SK-N-SH (cell line): ENCODE results near the gene SPG7. TPM values are rescaled to one million over a fixed set of nuclear protein-coding genes. Genes with fewer than 3 reads are reported as not detected.

Source experiments
- CTCF ChIA-PET: fragments of 300-600, 350-600 bp; formaldehyde crosslinking; extraction: SDS; loops from one replicate; lab custom pipeline; 2021; lab: Yijun Ruan, JAX
- POLR2A ChIA-PET: fragments of 350-600 bp; sonication (Branson Sonifier 250); formaldehyde crosslinking; extraction: SDS; loops from one replicate; lab custom pipeline; 2020; ENCODE audit warnings: antibody characterized with exemption, inconsistent platforms; lab: Yijun Ruan, JAX
- DNase-seq: peaks from one replicate; pipeline ENCODE4 v3.0.0; 2012
- H2AFZ ChIP-seq: fragments of 200-600 bp; sonication (generic); 2 replicates; pipeline ENCODE4 v1.8.1; 2016; ENCODE audit warnings: antibody characterized with exemption, mild to moderate bottlenecking, low read depth
- H3F3A ChIP-seq: fragments of 200-600 bp; sonication (generic); replicated peaks from 2 replicates; pipeline ENCODE3; 2016; ENCODE audit warnings: antibody characterized with exemption, mild to moderate bottlenecking; ENCODE audit not compliant: insufficient read depth
- H3K27ac ChIP-seq, 2 experiments: fragments of 200-500 bp in 1 of 2; fragments of 200-600 bp in 1 of 2; sonication (Bioruptor generic) in 1 of 2; sonication (generic), shearing (Covaris generic) in 1 of 2; 2 replicates each; pipeline versions ENCODE4 v1.5.1 to v1.6.1; 2014 to 2016; ENCODE audit warnings: low read depth in 2 of 2, inconsistent platforms in 1 of 2, low read length in 1 of 2, mild to moderate bottlenecking in 1 of 2, mixed read lengths in 1 of 2
- H3K27me3 ChIP-seq: fragments of 200-600 bp; sonication (generic), shearing (Covaris generic); 2 replicates; pipeline ENCODE4 v1.6.1; 2016; ENCODE audit warnings: mixed run types; ENCODE audit not compliant: insufficient read depth
- H3K36me3 ChIP-seq, 2 experiments: fragments of 200-500 bp in 1 of 2; fragments of 200-600 bp in 1 of 2; sonication (Bioruptor generic) in 1 of 2; sonication (generic) in 1 of 2; replicated peaks in 1 of 2; 2 replicates each; pipeline versions ENCODE3 to v1.5.1; 2014 to 2016; ENCODE audit warnings: low read length in 1 of 2, mild to moderate bottlenecking in 1 of 2; ENCODE audit not compliant: insufficient read depth in 2 of 2, control insufficient read depth in 1 of 2
- H3K4me1 ChIP-seq, 2 experiments: fragments of 200-500 bp in 1 of 2; fragments of 200-600 bp in 1 of 2; sonication (Bioruptor generic) in 1 of 2; sonication (generic), shearing (Covaris generic) in 1 of 2; 2 replicates each; pipeline versions ENCODE4 v1.5.1 to v1.6.1; 2014 to 2016; ENCODE audit warnings: low read depth in 1 of 2, low read length in 1 of 2, mixed run types in 1 of 2; ENCODE audit not compliant: insufficient read depth in 2 of 2, control insufficient read depth in 1 of 2
- H3K4me2 ChIP-seq: fragments of 200-600 bp; sonication (generic), shearing (Covaris generic); 2 replicates; pipeline ENCODE4 v1.6.1; 2017; ENCODE audit warnings: mixed run types
- H3K4me3 ChIP-seq, 2 experiments: fragments of 200-500 bp in 1 of 2; fragments of 200-600 bp in 1 of 2; sonication (Bioruptor generic) in 1 of 2; sonication (generic), shearing (Covaris generic) in 1 of 2; 2 replicates each; pipeline versions ENCODE4 v1.5.1 to v1.8.1; 2014 to 2016; ENCODE audit warnings: low read depth in 2 of 2, inconsistent platforms in 1 of 2, low read length in 1 of 2, mild to moderate bottlenecking in 1 of 2, mixed read lengths in 1 of 2, moderate library complexity in 1 of 2
- H3K79me2 ChIP-seq: fragments of 200-600 bp; sonication (generic); 2 replicates; pipeline ENCODE4 v1.8.1; 2017; ENCODE audit warnings: mild to moderate bottlenecking; ENCODE audit not compliant: insufficient read depth
- H3K9ac ChIP-seq: fragments of 200-600 bp; sonication (generic); 2 replicates; pipeline ENCODE4 v1.6.1; 2017; ENCODE audit warnings: mixed run types
- H3K9me2 ChIP-seq: fragments of 200-600 bp; sonication (generic); 2 replicates; pipeline ENCODE4 v1.6.1; 2017; ENCODE audit warnings: mixed run types
- H3K9me3 ChIP-seq: fragments of 200-600 bp; sonication (generic); 2 replicates; pipeline ENCODE4 v1.6.1; 2017; ENCODE audit warnings: mixed run types, mild to moderate bottlenecking, moderate library complexity
- H4K20me1 ChIP-seq: fragments of 200-600 bp; sonication (generic); 2 replicates; pipeline ENCODE4 v1.6.1; 2017; ENCODE audit warnings: mild to moderate bottlenecking, mixed run types; ENCODE audit not compliant: insufficient read depth
- CHD2 ChIP-seq: fragments of 150-350 bp; IDR thresholded peaks from 2 replicates; pipeline ENCODE4 v1.6.1; 2018; ENCODE audit warnings: low read length; ENCODE audit not compliant: partially characterized antibody
- CTCF ChIP-seq: fragments of 200-600 bp; sonication (generic); IDR thresholded peaks from 2 replicates; pipeline ENCODE4 v1.6.1; 2017; ENCODE audit warnings: antibody characterized with exemption, mild to moderate bottlenecking, moderate library complexity
- ELF1 ChIP-seq: IDR thresholded peaks from 2 replicates; pipeline ENCODE4 v1.4.0; 2012
- FOSL2 ChIP-seq: IDR thresholded peaks from 2 replicates; pipeline ENCODE4 v1.4.0; 2012; ENCODE audit warnings: low read depth, mild to moderate bottlenecking, moderate library complexity, borderline replicate concordance
- FOXJ3 ChIP-seq: sonication (generic); formaldehyde crosslinking; IDR thresholded peaks from 2 replicates; pipeline ENCODE4 v1.5.1; 2020; ENCODE audit warnings: mild to moderate bottlenecking, missing genetic modification reagents
- FOXM1 ChIP-seq: IDR thresholded peaks from 2 replicates; pipeline ENCODE4 v1.4.0; 2012; ENCODE audit warnings: low read depth, mild to moderate bottlenecking
- GABPA ChIP-seq: IDR thresholded peaks from 2 replicates; pipeline ENCODE4 v1.4.0; 2012; ENCODE audit warnings: low read depth, mild to moderate bottlenecking
- MAX ChIP-seq: IDR thresholded peaks from 2 replicates; pipeline ENCODE4 v1.4.0; 2012; ENCODE audit warnings: low read depth
- NRF1 ChIP-seq: IDR thresholded peaks from 2 replicates; pipeline ENCODE4 v1.6.1; 2012; ENCODE audit warnings: low read depth, mild to moderate bottlenecking, low read length
- REST ChIP-seq: IDR thresholded peaks from 2 replicates; pipeline ENCODE4 v1.6.1; 2012; ENCODE audit warnings: mild to moderate bottlenecking, low read depth, low read length, moderate library complexity
- RXRA ChIP-seq: IDR thresholded peaks from 2 replicates; pipeline ENCODE4 v1.4.0; 2012; ENCODE audit warnings: low read depth, mild to moderate bottlenecking, borderline replicate concordance
- SIN3A ChIP-seq: IDR thresholded peaks from 2 replicates; pipeline ENCODE4 v1.6.1; 2012; ENCODE audit warnings: low read depth, mild to moderate bottlenecking, low read length, moderate library complexity, borderline replicate concordance
- SMC3 ChIP-seq: IDR thresholded peaks from 2 replicates; pipeline ENCODE4 v1.6.1; 2012; ENCODE audit warnings: low read depth, low read length, improper control_type of control experiment
- TAF1 ChIP-seq: IDR thresholded peaks from 2 replicates; pipeline ENCODE4 v1.6.1; 2012; ENCODE audit warnings: low read depth, mild to moderate bottlenecking, low read length, moderate library complexity, borderline replicate concordance
- TCF12 ChIP-seq: IDR thresholded peaks from 2 replicates; pipeline ENCODE4 v1.4.0; 2012
- TEAD4 ChIP-seq: IDR thresholded peaks from 2 replicates; pipeline ENCODE4 v1.4.0; 2012; ENCODE audit warnings: mild to moderate bottlenecking, borderline replicate concordance; ENCODE audit not compliant: insufficient read depth
- USF1 ChIP-seq: IDR thresholded peaks from 2 replicates; pipeline ENCODE4 v1.4.0; 2012; ENCODE audit warnings: low read depth, borderline replicate concordance
- USF2 ChIP-seq: fragments of 150-350 bp; IDR thresholded peaks from 2 replicates; pipeline ENCODE4 v1.6.1; 2017; ENCODE audit warnings: antibody characterized with exemption, low read length, low read depth, borderline replicate concordance
- YY1 ChIP-seq: IDR thresholded peaks from 2 replicates; pipeline ENCODE4 v1.4.0; 2012; ENCODE audit warnings: low read depth, mild to moderate bottlenecking
- WGBS: methylation state at CpG from one replicate; pipeline ENCODE4 v1.1.6; 2017; ENCODE audit warnings: low lambda C conversion rate; 5-methylcytosine and 5-hydroxymethylcytosine counted together
- polyA plus RNA-seq, 3 experiments: library from polyadenylated mRNA; depleted of rRNA; stranded (reverse); fragments of >200 nt; gene quantifications; 2 replicates each; pipeline ENCODE4 v1.2.3, GENCODE V29; 2012

Gene SPG7
- polyA plus RNA-seq, 1 of the 3 experiments (the other 2 are of a cell fraction) = 100 TPM

- TF ChIP-seq SIN3A (no peak), TCF12 (no peak), NRF1 (no peak), REST (no peak)
Measured at GRCh38 chr16:89583895-89584644, 75.9 kb downstream of the SPG7 start (continued).

GRCh38 chr16:89584768-89585549 lies 76.8 kb downstream of the SPG7 start:
- no peaks in the 10 kb centered on the region for H3K27me3 ChIP-seq
- DNase-seq = peak; percentile 44
- H3K9me3 ChIP-seq = no peaks in the 10 kb centered on the region
- peaks cover 5 to 12% of the 10 kb centered on the region in 2 experiments; a peak in 3 of 4 replicates for H3K4me1 ChIP-seq
- H3F3A ChIP-seq = peaks cover 16% of the 10 kb centered on the region
- 76% methylated on average over 19 of the region's 25 CpGs for WGBS
- CTCF ChIA-PET = interaction anchor here (0.6 to 1.6 kb wide), 2 partner anchors 19 to 116 kb away, joined by 3 to 5 read pairs; no protein-coding TSS in a partner anchor
- no peaks in the 10 kb centered on the region for H4K20me1 ChIP-seq
- POLR2A ChIA-PET = no interaction called here
- no peak overlapping the region for H3K4me2 ChIP-seq
- no peak overlapping the region for H2AFZ ChIP-seq
- no peaks in the 10 kb centered on the region for H3K79me2 ChIP-seq
- no peaks in the 10 kb centered on the region for H3K36me3 ChIP-seq
- no peak overlapping the region for H3K4me3 ChIP-seq
- no peaks in the 10 kb centered on the region for H3K9me2 ChIP-seq
- no peak overlapping the region for H3K9ac ChIP-seq
- H3K27ac ChIP-seq = no peak overlapping the region
- TF ChIP-seq GABPA = no peak
- TF ChIP-seq MAX = no peak
- TF ChIP-seq CHD2 = no peak
- no peak for TF ChIP-seq FOSL2
- no peak for TF ChIP-seq SMC3
- TF ChIP-seq FOXJ3 = no peak
- TF ChIP-seq ELF1 = no peak
- no peak for TF ChIP-seq USF2
- no peak for TF ChIP-seq FOXM1
- TF ChIP-seq TEAD4 = no peak
- no peak for TF ChIP-seq YY1
- TF ChIP-seq TAF1 = no peak
- no peak for TF ChIP-seq CTCF
- no peak for TF ChIP-seq RXRA
- TF ChIP-seq TCF12 = no peak
- TF ChIP-seq USF1 = no peak
